ENCODE data around the gene LRP6. TPM values are rescaled to one million over a fixed set of nuclear protein-coding genes. Genes with fewer than 3 reads are reported as not detected.

LRP6 gene
- total and polyA plus RNA-seq, 11 donors: 3.7 to 29.6 (median 16.9) TPM

- intact Hi-C loops (cut with DNase I): no loop called here
- no peaks in the 10 kb centered on the region for H3K27me3 ChIP-seq
- WGBS, 4 donors: 52 to 63% (median 58%) methylated on average over 3 of the region's 3 CpGs
- DNase-seq (no peak), ATAC-seq (no peak)
- no peak for TF ChIP-seq POLR2A (IDR thresholded peaks at IDR 0.05)
- no peak for TF ChIP-seq CTCF (IDR thresholded peaks at IDR 0.05)
- no peaks in the 10 kb centered on the region for H3K9me3 ChIP-seq
- H3K36me3 ChIP-seq: no peaks in the 10 kb centered on the region
- H3K4me1 ChIP-seq: peaks cover 0 to 34% (median 15%) of the 10 kb centered on the region in 12 donors
- H3K27ac ChIP-seq: no peak overlapping the region
- H3K4me3 ChIP-seq: no peak overlapping the region
Measured at GRCh38 chr12:12216349-12217017, 50.4 kb downstream of the LRP6 start.

GRCh38 chr12:12214635-12215131, 52.2 kb downstream of the LRP6 start:
- Histone ChIP-seq H3K27me3 (no peaks in the 10 kb centered on the region), H3K4me3 (no peak overlapping the region), H3K4me1 (peaks cover 0 to 30% (median 12%) of the 10 kb centered on the region in 12 donors), H3K27ac (no peak overlapping the region), H3K36me3 (no peaks in the 10 kb centered on the region), H3K9me3 (no peaks in the 10 kb centered on the region)
- intact Hi-C loops (cut with DNase I): no loop called here
- TF ChIP-seq CTCF (IDR thresholded peaks at IDR 0.05): no peak
- no peak for TF ChIP-seq POLR2A (IDR thresholded peaks at IDR 0.05)
- WGBS, 4 donors: 45 to 63% (median 53%) methylated on average over 3 of the region's 3 CpGs
- no peak for ATAC-seq
- no peak for DNase-seq

- Histone ChIP-seq H3K36me3 (no peaks in the 10 kb centered on the region), H3K4me3 (no peak overlapping the region), H3K9me3 (no peaks in the 10 kb centered on the region), H3K4me1 (peaks cover 0 to 30% (median 12%) of the 10 kb centered on the region in 12 donors), H3K27me3 (no peaks in the 10 kb centered on the region), H3K27ac (no peak overlapping the region)
- DNase-seq: no peak
- intact Hi-C loops (cut with DNase I): no loop called here
- TF ChIP-seq POLR2A (IDR thresholded peaks at IDR 0.05) (no peak), CTCF (IDR thresholded peaks at IDR 0.05) (no peak)
- ATAC-seq: no peak
Measured at GRCh38 chr12:12214201-12214600, 52.6 kb downstream of the LRP6 start.

- Histone ChIP-seq H3K9me3 (no peaks in the 10 kb centered on the region), H3K4me1 (peaks cover 0 to 30% (median 12%) of the 10 kb centered on the region in 12 donors), H3K36me3 (no peaks in the 10 kb centered on the region), H3K27ac (no peak overlapping the region), H3K4me3 (no peak overlapping the region), H3K27me3 (no peaks in the 10 kb centered on the region)
- ATAC-seq (no peak), DNase-seq (no peak)
- TF ChIP-seq POLR2A (IDR thresholded peaks at IDR 0.05) (no peak), CTCF (IDR thresholded peaks at IDR 0.05) (no peak)
- intact Hi-C loops (cut with DNase I): no loop called here
- 80 to 85% (median 82%) methylated on average over 1 of the region's 1 CpG for WGBS, 4 donors
Measured at GRCh38 chr12:12212769-12213168, 54.1 kb downstream of the LRP6 start.
